HepG2 (cell line): Measurements from ENCODE around the gene GGA2. TPM values are rescaled to one million over a fixed set of nuclear protein-coding genes. Genes with fewer than 3 reads are reported as not detected.
"Not testable (repeated sequence)": the region's sequence is repeated elsewhere in the genome, so short reads cannot be mapped to it uniquely, and the experiment has no call there.

Source experiments
- ATAC-seq: fragments of 200-7000 bp; cut with Tn5 transposase; 3 replicates; pipeline ENCODE4 v1.9.1; 2020; ENCODE audit warnings: mild to moderate bottlenecking, moderate library complexity
- BruUV-seq: library from RNA; stranded (reverse); fragments of 400-500 nt; replicated peaks from 2 replicates; lab custom pipeline; 2021; lab: Mats Ljungman, UMichigan
- CTCF ChIA-PET: fragments of 300-600 bp; formaldehyde crosslinking; extraction: SDS; loops from one replicate; lab custom pipeline; 2021; ENCODE audit warnings: low total read pairs, inconsistent platforms, low intra/inter-chr PET ratio; lab: Yijun Ruan, JAX
- POLR2A ChIA-PET: fragments of 350-600 bp; sonication (Branson Sonifier 250); formaldehyde crosslinking; loops from one replicate; lab custom pipeline; 2020; ENCODE audit warnings: antibody characterized with exemption, inconsistent platforms; lab: Yijun Ruan, JAX
- DNase-seq: peaks from one replicate; pipeline ENCODE4 v3.0.0-alpha.2; 2015; ENCODE audit warnings: low spot score
- FAIRE-seq: peaks from 3 replicates; lab custom pipeline; 2011; peaks lifted over from hg19 to GRCh38; lab: Jason Lieb, UNC
- H2AFZ ChIP-seq: one replicate; pipeline ENCODE4 v1.6.1; 2011; ENCODE audit warnings: low read length, inconsistent platforms
- H3K27ac ChIP-seq: fragments of 300-600 bp; 3 replicates; pipeline ENCODE4 v1.8.0; 2011; ENCODE audit warnings: mixed run types, mild to moderate bottlenecking, mixed read lengths, low read length, inconsistent platforms; ENCODE audit not compliant: insufficient read depth; ENCODE audit errors: extremely low read length
- H3K27me3 ChIP-seq, 2 experiments: fragments of 200-600 bp in 1 of 2; 2 replicates in 1 of 2; 3 replicates in 1 of 2; pipeline versions ENCODE4 v1.6.0 to v1.8.0; 2011; ENCODE audit warnings: low read length in 2 of 2, mild to moderate bottlenecking in 2 of 2, moderate library complexity in 2 of 2, inconsistent platforms in 1 of 2; ENCODE audit not compliant: insufficient read depth in 2 of 2, control insufficient read depth in 1 of 2
- H3K36me3 ChIP-seq, 2 experiments: fragments of 200-600 bp in 1 of 2; replicated peaks in 1 of 2; 2 replicates in 1 of 2; 3 replicates in 1 of 2; pipeline versions ENCODE4 v1.5.1 to v1.8.0; 2011; ENCODE audit warnings: low read length in 2 of 2, inconsistent platforms in 1 of 2; ENCODE audit not compliant: insufficient read depth in 2 of 2, control insufficient read depth in 1 of 2
- H3K4me1 ChIP-seq: 2 replicates; pipeline ENCODE4 v1.5.1; 2012; ENCODE audit warnings: low read length, inconsistent platforms; ENCODE audit not compliant: insufficient read depth
- H3K4me2 ChIP-seq: 2 replicates; pipeline ENCODE4 v1.6.0; 2011; ENCODE audit warnings: low read depth, low read length, inconsistent platforms
- H3K4me3 ChIP-seq, 3 experiments: fragments of 200-600 bp in 1 of 3; sonication (generic), shearing (Covaris generic) in 1 of 3; replicated peaks in 1 of 3; 2 replicates each; pipeline ENCODE4 v1.5.1; 2011 to 2016; ENCODE audit warnings: low read length in 3 of 3, inconsistent platforms in 2 of 3, low read depth in 2 of 3, mild to moderate bottlenecking in 2 of 3, control low read depth in 1 of 3, mixed read lengths in 1 of 3; ENCODE audit not compliant: insufficient read depth in 1 of 3
- H3K79me2 ChIP-seq: one replicate; pipeline ENCODE4 v1.6.1; 2011; ENCODE audit warnings: low read length, inconsistent platforms; ENCODE audit not compliant: insufficient read depth
- H3K9ac ChIP-seq: 2 replicates; pipeline ENCODE4 v1.6.0; 2011; ENCODE audit warnings: mild to moderate bottlenecking, low read depth, low read length, inconsistent platforms; ENCODE audit not compliant: insufficient read depth
- H3K9me3 ChIP-seq: 2 replicates; pipeline ENCODE4 v1.5.1; 2012; ENCODE audit warnings: mild to moderate bottlenecking, low read length
- H4K20me1 ChIP-seq: 2 replicates; pipeline ENCODE4 v1.6.0; 2011; ENCODE audit warnings: inconsistent platforms, mild to moderate bottlenecking, low read length, moderate library complexity; ENCODE audit not compliant: insufficient read depth
- CEBPB ChIP-seq: IDR thresholded peaks from 2 replicates; pipeline ENCODE4 v1.6.1; 2011; ENCODE audit warnings: low read depth, low read length, improper control_type of control experiment, borderline replicate concordance
- CEBPG ChIP-seq: IDR thresholded peaks from 2 replicates; pipeline ENCODE4 v1.6.1; 2016
- DMTF1 ChIP-seq: sonication (generic); formaldehyde crosslinking; IDR thresholded peaks from 2 replicates; pipeline ENCODE4 v1.4.0; 2020; ENCODE audit warnings: mild to moderate bottlenecking, missing genetic modification reagents
- RBM22 ChIP-seq: fragments of 200-400 bp; formaldehyde crosslinking; optimal IDR thresholded peaks from 2 replicates; pipeline ENCODE3; 2017; ENCODE audit warnings: mild to moderate bottlenecking, low read length, moderate library complexity
- ZC3H4 ChIP-seq: sonication (generic); formaldehyde crosslinking; IDR thresholded peaks from 2 replicates; pipeline ENCODE4 v1.4.0; 2020; ENCODE audit warnings: missing genetic modification reagents, borderline replicate concordance
- WGBS: methylation state at CpG from one replicate; pipeline ENCODE4 v1.1.6; 2017; ENCODE audit warnings: low lambda C conversion rate; 5-methylcytosine and 5-hydroxymethylcytosine counted together
- in situ Hi-C: cut with HindIII; loops from 2 replicates; pipeline ENCODE4 v1.10.0; 2017; ENCODE audit warnings: low pct_unique_long_range_greater_than_20kb; ENCODE audit not compliant: extremely low pct_ligation_motif_present
- intact Hi-C: fragments of 100-400 bp; cut with micrococcal nuclease; formaldehyde crosslinking; loops from one replicate; pipeline ENCODE4 v1.10.0; 2022; ENCODE audit not compliant: unreplicated experiment
- polyA plus RNA-seq, 8 experiments: library from polyadenylated mRNA; depleted of rRNA in 3 of 8; stranded (reverse) in 7 of 8; unstranded in 1 of 8; fragments of >200 nt; fragmentation: Illumina TruSeq in 4 of 8; extraction: Trizol in 4 of 8; gene quantifications; 2 replicates each; pipeline versions ENCODE4 v1.2.1 to v1.2.3, GENCODE V29; 2011 to 2016; ENCODE audit warnings: low read depth in 4 of 8, missing spikeins in 1 of 8, mixed read lengths in 1 of 8; ENCODE audit not compliant: insufficient read depth in 1 of 8
- total RNA-seq, 5 experiments: library from RNA; depleted of rRNA; stranded (reverse); fragments of >200 nt; fragmentation: Illumina TruSeq; extraction: Trizol; gene quantifications; 2 replicates each; pipeline ENCODE4 v1.2.3, GENCODE V29; 2016; ENCODE audit warnings: low read depth in 1 of 5

Gene GGA2
- total and polyA plus RNA-seq, 2 of the 13 experiments (the other 11 are each of a cell fraction or from before 2014, with no cell fraction given) = 51.5 to 69.8 TPM

- Histone ChIP-seq H3K9me3 (no peaks in the 10 kb centered on the region), H3K36me3 (peaks cover 78 to 96% of the 10 kb centered on the region in 2 experiments), H3K27ac (no peak overlapping the region), H3K4me1 (no peaks in the 10 kb centered on the region), H3K9ac (no peak overlapping the region), H4K20me1 (no peaks in the 10 kb centered on the region), H2AFZ (no peak overlapping the region), H3K27me3 (no peaks in the 10 kb centered on the region; a peak in 1 of 5 replicates), H3K4me3 (no peak overlapping the region), H3K79me2 (no peaks in the 10 kb centered on the region), H3K4me2 (no peak overlapping the region)
- POLR2A ChIA-PET = no interaction called here
- CTCF ChIA-PET = no interaction called here
- FAIRE-seq (no peak), ATAC-seq (no peak), DNase-seq (no peak)
- in situ Hi-C loops = no loop called here
- 98% methylated on average over 8 of the region's 8 CpGs for WGBS
- TF ChIP-seq ZC3H4 (CRISPR knock-in tag) = no peak
- no peak for TF ChIP-seq DMTF1 (CRISPR knock-in tag)
- peak; percentile 82 for TF ChIP-seq RBM22
- 0 out of 2 replicates have a peak, but pooled peaks have one; percentile 13 for TF ChIP-seq CEBPG
- peak; percentile 85 for TF ChIP-seq CEBPB
- intact Hi-C loops = no loop called here
- BruUV-seq = no TSS peak
Measured at GRCh38 chr16:23484510-23485256, 25.6 kb downstream of the GGA2 start.

GRCh38 chr16:23483492-23483891 is 26.8 kb downstream of the GGA2 start:
- FAIRE-seq, DNase-seq, H3K4me2 ChIP-seq, H2AFZ ChIP-seq, H3K4me1 ChIP-seq, POLR2A ChIA-PET, in situ Hi-C loops, CTCF ChIA-PET, intact Hi-C loops, H3K9me3 ChIP-seq, H4K20me1 ChIP-seq, H3K27ac ChIP-seq, H3K4me3 ChIP-seq, H3K79me2 ChIP-seq, H3K27me3 ChIP-seq, H3K9ac ChIP-seq, BruUV-seq, ATAC-seq: not testable (repeated sequence)
- WGBS = 99% methylated on average over 8 of the region's 8 CpGs
- H3K36me3 ChIP-seq = peaks cover 80 to 96% of the 10 kb centered on the region in 2 experiments
